NCI-H1092 treated with DMSO at 0.1 percent for 48 hours (cell line): ENCODE data around the gene FLRT2.

Experiments used
- DNase-seq: peaks from one replicate; lab custom pipeline; 2025; lab: John Stamatoyannopoulos, UW

FLRT2 gene

DNA sequence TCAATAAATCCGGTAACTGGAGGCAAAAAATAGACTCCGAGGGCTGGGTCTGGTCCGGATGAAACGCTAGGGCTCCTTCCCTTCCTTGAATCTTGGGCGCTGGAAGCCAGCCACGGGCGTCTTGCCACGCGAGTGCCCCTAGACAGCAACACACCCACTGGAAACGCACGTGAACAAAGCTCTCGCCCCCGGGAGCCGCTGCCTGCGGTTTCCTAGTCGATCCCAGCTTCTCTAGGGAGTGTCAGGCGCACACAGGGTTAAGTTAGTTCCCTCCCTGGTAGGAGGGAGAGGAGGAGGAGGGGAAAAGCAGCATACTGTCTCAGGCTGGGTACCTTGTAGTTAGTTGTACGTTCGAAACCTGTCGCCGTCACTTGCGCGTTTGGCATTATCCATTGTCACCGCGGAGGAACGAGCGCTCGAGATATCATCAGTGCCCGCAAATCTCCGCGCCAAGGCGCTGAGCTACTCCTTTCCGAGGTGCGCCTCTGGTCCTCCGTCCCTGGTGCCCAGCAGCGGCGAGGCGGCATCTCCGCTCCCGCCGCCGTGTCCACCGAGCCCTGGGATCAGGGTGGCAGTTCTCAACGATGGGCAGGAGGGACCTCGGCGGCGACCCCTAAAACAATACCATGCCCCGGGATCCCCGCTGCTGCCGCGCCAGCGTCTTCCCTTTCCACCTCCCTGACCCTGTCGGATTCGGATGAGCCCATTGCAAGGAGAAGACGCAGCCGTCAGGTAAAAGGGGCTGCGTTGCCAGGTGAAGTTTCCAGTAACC is at the start of gene FLRT2:
TSS of gene FLRT2 (plus strand) at position 342 of the 772 bp plus-strand sequence. CDS start 91,371 bp downstream, outside the sequence.
- no peak for DNase-seq

DNA sequence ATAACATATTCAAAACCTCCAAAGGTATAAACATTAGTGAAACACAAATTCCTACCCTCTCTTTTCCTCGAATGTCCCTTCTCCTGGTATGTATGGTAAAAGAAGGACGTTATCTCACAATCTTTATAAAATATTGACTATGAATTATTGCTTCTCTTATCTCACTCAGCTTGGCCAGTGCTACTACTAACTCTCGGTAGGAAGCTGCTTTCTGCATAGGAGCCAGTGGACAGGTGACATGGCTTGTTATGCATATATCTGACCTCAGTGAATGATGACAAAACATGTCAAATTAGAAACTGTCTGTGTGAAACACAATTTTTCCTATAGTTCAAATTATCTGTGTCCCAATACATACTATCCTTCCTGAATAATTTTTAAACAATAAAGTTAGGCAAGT is 48.5 kb upstream of the FLRT2 start:
- DNase-seq = no peak

DNA sequence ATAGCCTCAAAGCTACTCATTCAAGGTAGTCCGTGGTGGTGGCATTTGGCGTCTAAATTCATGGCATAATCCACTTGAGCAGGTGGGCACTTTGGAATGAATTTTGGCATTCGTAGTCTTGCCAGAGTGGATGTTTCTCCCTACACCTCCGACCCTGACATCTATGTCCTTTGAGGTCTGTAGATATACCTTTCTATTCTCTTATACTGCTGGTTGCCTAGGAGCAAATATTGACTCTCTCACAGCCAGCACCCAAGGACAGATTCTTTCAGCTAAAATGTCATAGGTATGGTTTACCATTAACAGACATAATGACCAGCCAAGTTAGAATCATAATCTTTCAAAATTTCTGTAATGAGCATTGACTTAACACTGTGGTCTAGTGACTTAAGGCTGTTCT is 47.4 kb upstream of the FLRT2 start:
- DNase-seq = no peak

GRCh38 chr14:85483037-85483436 is 46.9 kb upstream of the FLRT2 start:
- DNase-seq = no peak

GRCh38 chr14:85483652-85484051 is 46.3 kb upstream of the FLRT2 start:
- no peak for DNase-seq

- DNase-seq = no peak
These were observed 42.7 kb upstream of the FLRT2 start for GRCh38 chr14:85487215-85487614.

DNA sequence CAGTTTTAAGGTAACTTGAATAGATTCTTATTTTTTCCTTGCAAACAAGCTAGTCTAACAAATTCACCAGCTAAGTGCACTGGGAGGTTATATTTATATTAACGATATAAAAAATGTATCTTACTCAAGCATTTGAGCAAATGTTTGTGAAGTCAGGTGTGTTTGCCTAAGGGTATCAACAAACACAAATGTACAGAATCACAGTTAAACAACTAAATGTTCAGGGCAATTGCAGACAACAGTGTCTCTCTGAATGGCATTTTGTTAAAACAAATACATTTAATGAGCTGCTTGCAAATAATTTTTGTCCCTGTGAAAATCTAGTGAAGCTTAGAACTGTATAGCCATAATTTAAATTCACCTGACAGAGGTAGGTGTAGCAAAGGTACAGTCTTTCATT is 28.2 kb upstream of the FLRT2 start:
- no peak for DNase-seq

DNA sequence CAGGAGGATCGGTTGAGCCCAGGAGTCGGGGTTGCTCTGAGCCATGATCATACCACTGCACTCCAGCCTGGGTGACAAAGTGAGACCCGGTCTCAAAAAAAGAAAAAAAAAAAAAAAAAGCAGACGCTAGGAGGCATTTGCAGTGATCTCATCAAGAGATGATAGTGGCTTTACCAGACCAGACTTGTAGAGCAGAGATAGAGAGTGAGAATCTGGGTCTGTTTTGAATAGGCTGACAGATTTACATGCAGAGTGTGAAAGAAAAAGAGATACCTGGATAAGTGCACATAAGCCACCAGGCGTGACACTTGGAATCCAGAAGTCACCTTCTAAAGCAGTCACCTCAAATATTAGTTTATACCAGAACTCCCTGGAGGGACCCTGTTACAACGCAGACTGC is 21.1 kb upstream of the FLRT2 start:
- no peak for DNase-seq

- DNase-seq = no peak
These were observed 17.5 kb upstream of the FLRT2 start for GRCh38 chr14:85512451-85512850.

GRCh38 chr14:85514487-85514886 is 15.5 kb upstream of the FLRT2 start:
- no peak for DNase-seq

DNA sequence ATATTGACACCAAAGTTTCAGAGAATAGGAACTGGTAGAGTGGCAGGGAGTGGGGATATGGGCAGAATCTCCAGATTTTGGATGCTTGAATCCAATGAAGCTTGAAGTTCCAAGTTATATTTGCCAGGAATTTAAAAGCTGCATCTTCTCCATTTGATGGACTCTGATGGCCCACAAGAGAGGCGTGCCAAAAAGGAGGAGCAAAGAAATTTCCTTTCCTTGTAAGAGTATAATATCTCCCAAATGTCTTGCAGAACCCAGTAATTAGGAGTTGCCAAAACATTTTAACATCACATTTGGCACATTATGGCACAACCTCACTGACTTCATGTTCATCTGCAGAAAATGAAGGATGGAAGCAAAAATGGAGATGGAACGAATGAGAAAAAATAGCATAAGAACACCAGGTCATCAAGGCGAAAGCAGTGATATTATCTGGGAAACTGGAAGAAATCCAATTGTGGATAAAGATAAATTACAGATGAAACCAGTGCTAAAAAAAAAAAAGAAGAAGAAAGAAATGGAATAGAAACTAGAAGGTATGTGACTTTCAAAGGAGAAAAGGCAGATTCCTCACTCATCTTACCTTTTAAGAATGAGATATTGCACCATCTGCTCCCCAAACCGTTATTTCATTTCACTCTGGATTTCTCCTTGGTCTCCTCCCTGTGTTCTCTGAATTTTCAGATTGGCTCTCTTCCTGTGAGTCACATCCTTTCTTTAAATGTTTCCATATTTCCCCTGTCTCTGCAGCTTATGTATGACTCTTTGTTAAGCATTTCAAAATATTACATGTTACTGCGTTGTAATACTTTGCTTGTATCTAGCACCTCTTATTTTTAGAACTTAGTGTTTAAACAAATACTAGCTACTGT is 13.5 kb upstream of the FLRT2 start:
- no peak for DNase-seq

- no peak for DNase-seq
These were observed 12.7 kb upstream of the FLRT2 start for GRCh38 chr14:85517114-85517688.

DNA sequence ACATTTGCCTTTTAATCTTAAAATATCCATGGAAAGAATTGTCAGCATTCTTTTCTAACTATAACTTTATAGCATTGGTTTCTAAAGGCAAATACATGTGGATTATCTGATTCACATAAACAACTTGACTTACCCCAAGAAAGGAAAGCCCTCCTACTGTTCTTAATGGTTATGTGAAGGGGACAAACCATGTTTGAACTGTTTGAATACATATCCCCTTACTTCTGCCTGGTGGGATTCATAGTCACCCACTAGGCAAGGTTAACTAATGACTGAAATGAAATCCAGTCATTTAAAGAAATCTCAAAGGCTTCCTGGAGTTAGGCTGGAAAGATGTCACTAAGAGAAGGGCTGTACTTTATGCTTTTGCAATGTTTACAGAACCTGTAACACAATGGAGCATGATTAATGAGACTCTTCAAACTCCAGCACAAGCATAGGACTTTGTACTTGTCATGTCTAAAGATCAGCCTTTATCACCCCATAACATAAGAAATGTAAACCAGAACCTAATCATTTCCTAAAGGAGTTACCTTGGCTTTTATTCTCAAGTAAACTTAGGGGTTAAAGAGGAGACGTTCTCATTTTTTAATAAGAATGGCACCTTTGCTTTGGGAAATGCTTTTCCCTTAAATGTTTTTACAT is 10.2 kb upstream of the FLRT2 start:
- DNase-seq = no peak

DNA sequence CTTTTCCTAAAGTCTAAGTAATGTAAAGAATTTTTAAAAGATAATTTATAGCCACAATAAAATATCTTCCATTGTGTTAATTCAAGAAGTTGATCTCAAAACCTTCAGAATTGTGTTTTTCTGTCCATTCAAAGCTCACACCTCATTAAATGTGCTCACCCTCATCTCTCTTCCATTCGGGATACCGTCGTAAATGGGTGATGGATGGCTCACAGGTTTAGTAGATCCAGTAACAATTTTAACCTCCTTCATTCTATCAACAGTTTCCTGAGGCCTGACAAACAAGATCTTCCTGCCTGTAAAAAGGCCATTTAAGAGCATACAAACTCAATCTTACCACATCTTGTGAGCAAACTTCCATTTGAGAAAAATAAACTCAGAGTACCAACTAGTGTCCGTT is 9.4 kb upstream of the FLRT2 start:
- DNase-seq = no peak

DNA sequence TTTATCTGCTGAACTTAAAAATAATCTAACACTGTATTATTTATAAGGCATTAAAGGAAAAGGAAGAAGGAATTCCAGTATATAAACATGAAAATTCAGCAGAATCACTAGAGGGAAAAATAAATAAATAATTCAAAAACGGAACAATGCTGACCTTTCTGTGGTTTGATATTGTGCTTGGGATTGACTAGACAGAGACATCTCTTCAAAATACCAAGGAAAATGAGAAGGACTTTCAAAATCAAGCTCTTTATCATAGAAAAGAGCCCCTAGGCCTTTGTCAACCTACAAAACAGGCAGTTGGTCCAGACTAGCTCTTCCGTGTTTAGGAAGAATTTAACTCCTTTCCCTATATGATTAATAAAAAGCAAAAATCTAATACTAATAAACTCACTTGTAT is 6.3 kb upstream of the FLRT2 start:
- no peak for DNase-seq

DNA sequence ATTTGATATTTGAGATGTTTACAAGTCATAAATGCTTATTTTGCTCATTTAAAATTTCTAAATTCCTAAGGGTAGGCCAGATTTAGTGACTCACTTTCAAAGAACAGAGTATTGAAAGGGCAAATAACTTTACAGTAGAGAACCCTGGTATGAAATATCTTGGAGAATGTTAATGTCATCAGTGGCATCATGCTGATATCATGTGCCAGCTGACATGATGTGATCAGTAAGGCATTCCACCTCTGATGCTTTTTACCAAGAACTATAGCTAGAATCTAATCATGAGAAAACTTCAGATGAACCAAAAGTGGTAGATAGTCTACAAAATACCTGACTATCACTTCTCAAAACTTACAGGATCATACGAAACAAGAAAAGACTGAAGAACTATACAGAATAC is 2.9 kb upstream of the FLRT2 start:
- DNase-seq = no peak

DNA sequence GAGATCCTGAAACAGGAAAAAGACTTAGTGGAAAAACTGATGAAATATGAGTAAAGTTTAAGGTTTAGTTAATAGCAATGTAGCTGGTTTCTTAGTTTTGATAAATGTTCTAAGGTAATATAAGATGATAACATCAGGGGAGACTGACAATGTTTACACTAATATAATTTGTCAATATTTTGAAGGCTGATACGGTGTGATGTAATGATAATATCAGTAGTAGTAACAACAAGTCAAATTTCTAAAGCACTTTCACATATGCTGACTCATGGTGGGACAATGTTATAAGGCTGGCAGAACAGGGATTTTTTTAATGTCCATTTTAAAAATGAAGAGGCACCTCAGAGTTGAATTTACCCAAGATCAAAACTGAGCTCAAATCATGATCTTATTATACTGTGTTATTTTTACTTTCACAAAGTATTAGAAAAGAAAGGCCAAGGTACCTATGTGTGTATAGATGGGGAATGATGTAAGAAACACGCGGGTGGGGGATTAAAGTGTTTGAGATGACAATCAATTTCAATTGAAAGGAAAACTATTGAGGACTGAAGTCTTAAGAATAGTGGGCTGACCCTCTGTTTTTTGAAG is 2.4 kb upstream of the FLRT2 start:
- DNase-seq = no peak

DNA sequence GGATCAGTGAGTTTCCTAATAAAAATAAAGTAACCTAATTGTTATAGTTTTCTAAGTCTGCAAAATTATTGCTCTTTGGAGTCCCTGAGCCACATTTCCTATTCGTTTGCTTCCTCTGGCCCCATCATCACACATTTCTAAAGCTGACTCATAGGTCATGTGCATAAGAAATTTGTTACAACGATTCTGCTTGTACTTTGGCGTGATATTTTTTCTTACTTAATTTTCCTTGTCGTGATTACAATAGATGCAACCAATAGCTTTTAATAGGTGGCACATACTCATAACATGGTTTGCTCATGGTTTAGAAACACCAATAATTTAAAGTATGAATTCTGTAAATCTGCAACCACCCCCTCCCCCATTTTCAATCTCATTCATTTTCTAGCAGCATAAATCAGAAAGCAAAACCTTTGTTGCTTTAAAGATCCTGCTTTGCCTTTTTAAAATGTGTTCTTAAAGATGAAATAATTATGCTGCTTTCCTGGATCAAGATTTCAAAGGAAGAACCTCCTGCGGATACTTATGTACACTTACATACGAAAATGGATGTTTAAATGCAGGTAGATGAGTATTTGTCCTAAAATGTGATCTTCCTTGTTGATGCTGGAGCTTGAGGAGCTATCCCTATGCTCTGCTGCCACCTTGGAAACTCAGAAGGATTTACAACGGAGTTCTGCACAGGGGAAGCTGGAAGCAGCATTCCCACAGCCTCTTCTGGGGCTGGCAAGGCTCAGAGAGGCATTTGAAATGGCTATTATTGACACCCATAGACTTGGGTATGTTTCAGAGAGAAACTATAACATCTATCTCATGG is 1.7 kb upstream of the FLRT2 start:
- peak; percentile 31 for DNase-seq

DNA sequence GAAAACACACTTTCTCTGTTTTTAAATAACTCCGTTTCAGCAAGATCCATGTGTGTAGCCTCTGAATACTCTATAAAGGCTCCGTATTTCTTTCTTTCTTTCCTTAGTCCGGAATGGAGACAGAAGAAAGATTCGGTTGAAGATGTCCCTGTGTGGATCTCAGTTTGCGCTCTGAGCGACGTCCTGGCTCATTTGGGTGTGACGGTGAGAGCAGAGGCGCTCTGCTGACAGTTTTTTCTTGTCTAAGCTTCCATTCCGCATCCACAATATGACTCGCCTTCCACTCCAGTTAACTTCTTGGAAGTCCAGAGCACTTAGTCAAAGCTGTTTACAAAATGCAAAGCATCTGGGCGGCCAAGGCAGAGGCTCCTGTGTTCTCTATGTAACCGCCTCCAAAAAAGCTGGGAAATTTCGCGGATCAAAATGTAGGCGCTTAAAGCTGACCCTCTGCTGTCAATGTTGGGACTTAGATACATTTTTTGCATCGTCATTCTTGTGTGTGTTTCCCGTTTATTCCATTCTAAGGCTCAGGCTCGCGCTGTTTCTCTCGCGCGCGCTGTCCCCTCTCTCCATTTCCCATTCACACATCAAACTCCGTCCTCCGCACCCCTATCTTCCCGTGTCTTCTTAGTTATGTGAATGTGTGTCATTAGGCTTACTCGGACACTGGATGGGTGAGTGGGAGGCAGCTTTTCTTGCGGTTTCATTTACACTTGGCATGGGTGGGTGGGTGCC is 880 bp upstream of the FLRT2 start:
- no peak for DNase-seq

- DNase-seq = no peak
These were observed 682 bp downstream of the FLRT2 start for GRCh38 chr14:85530626-85531025.
